SK-N-MC (cell line): ENCODE results near the gene FNDC3B.

Experiments
- DNase-seq: peaks from one replicate; pipeline ENCODE4 v3.0.0-alpha.2; 2011; ENCODE audit warnings: low read depth, low spot score
- H3K27ac ChIP-seq: fragments of 200-600 bp; sonication (generic); 2 replicates; pipeline ENCODE4 v1.5.1; 2016; ENCODE audit warnings: mixed run types
- H3K36me3 ChIP-seq: fragments of 200-600 bp; sonication (generic); 2 replicates; pipeline ENCODE4 v1.6.1; 2017; ENCODE audit warnings: antibody characterized with exemption, low read length, mixed read lengths; ENCODE audit not compliant: insufficient read depth
- H3K4me3 ChIP-seq: fragments of 200-600 bp; sonication (generic); 2 replicates; pipeline ENCODE4 v1.5.1; 2016
- H3K9ac ChIP-seq: fragments of 200-600 bp; sonication (generic); 2 replicates; pipeline ENCODE4 v1.8.0; 2017; ENCODE audit warnings: mixed run types, mixed read lengths; ENCODE audit not compliant: insufficient read length
- H3K9me3 ChIP-seq: fragments of 200-600 bp; sonication (generic); 2 replicates; pipeline ENCODE4 v1.6.1; 2017; ENCODE audit warnings: low read depth, mild to moderate bottlenecking, antibody characterized with exemption, low read length, moderate library complexity, mixed read lengths
- EZH2 ChIP-seq: fragments of 200-600 bp; sonication (generic); IDR thresholded peaks from one replicate; pipeline ENCODE4 v1.6.1; 2017; ENCODE audit warnings: antibody characterized with exemption
- FOXP2 ChIP-seq: optimal IDR thresholded peaks from 2 replicates; pipeline ENCODE3; 2011; ENCODE audit warnings: mild to moderate bottlenecking, moderate library complexity; ENCODE audit not compliant: insufficient read depth; ENCODE audit errors: extremely low read length, control extremely low read depth
- POLR2AphosphoS5 ChIP-seq: IDR thresholded peaks from 2 replicates; pipeline ENCODE4 v1.6.1; 2012; ENCODE audit warnings: mild to moderate bottlenecking, low read depth, low read length, borderline replicate concordance

The FNDC3B gene

DNA sequence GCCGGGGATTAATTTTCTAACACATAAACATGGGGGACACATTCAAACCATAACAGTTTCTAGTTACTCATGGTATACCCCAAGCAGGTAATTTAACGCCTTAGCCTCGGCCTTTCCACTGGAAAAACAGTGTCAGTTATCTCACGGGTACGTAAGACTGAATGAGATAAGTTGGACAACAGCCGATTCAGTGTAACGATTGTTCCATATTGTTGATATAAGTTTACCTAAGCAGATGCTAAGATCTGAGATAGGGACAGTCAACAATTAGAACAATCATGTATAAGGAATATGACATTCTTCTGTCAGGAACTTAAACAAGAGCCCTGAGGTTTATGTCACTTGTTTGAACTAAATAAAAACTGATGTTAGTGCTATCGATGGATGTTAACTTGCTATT is 278.1 kb downstream of the FNDC3B start:
- no peak for DNase-seq

GRCh38 chr3:172317984-172318383 is 278.6 kb downstream of the FNDC3B start:
- peak overlapping the region; percentile 28 for H3K9ac ChIP-seq

More for the DNA sequence above, 278.1 kb downstream of the FNDC3B start:
- Histone ChIP-seq H3K9me3 (no peaks in the 10 kb centered on the region), H3K4me3 (no peak overlapping the region), H3K9ac (peak overlapping the region; percentile 28), H3K27ac (peak overlapping the region; percentile 27; the same call in 1 of the 2 replicates), H3K36me3 (peaks cover 15% of the 10 kb centered on the region; the same call in 1 of the 2 replicates)
- no peak for TF ChIP-seq EZH2
- no peak for TF ChIP-seq FOXP2
- TF ChIP-seq POLR2AphosphoS5: no peak

DNA sequence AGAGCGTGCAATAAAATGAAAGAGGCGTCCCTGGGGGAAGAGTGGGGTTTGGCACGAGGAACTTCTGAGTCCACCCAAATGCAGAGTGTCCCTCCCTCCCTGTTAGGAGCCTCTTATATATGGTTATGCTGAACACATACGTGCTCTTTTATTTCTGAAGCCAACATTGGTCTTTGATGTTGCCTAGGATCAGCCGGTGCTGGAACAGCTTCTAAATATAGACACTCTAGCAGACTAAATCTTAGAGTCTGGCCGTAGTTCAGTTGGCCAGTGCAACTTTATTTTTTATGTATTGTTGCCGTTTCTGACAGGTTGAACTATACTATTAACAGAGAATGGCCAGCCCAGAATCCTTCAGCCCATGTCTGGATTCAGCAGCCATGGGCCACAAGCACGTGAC is 280.2 kb downstream of the FNDC3B start:
- no peaks in the 10 kb centered on the region for H3K9me3 ChIP-seq
- H3K9ac ChIP-seq: no peak overlapping the region
- no peak overlapping the region for H3K27ac ChIP-seq
- H3K4me3 ChIP-seq: no peak overlapping the region
- DNase-seq: no peak
- peaks cover 10% of the 10 kb centered on the region for H3K36me3 ChIP-seq
- no peak for TF ChIP-seq FOXP2
- no peak for TF ChIP-seq POLR2AphosphoS5
- no peak for TF ChIP-seq EZH2

More at GRCh38 chr3:172317984-172318383, 278.6 kb downstream of the FNDC3B start:
- no peaks in the 10 kb centered on the region for H3K9me3 ChIP-seq
- peak overlapping the region; percentile 27; the same call in 1 of the 2 replicates for H3K27ac ChIP-seq
- H3K36me3 ChIP-seq: peaks cover 15% of the 10 kb centered on the region; the same call in 1 of the 2 replicates
- TF ChIP-seq EZH2: no peak
- TF ChIP-seq FOXP2: no peak
- no peak for TF ChIP-seq POLR2AphosphoS5
- DNase-seq: peak; percentile 24
- 0 out of 2 replicates have a peak overlapping the region, but pooled peaks have one; percentile 5 for H3K4me3 ChIP-seq

- Histone ChIP-seq H3K9me3 (no peaks in the 10 kb centered on the region), H3K9ac (no peak overlapping the region), H3K27ac (no peak overlapping the region), H3K36me3 (peaks cover 6% of the 10 kb centered on the region; the same call in 1 of the 2 replicates), H3K4me3 (no peak overlapping the region)
- no peak for TF ChIP-seq POLR2AphosphoS5
- DNase-seq: no peak
Measured at GRCh38 chr3:172320468-172320867, 281.1 kb downstream of the FNDC3B start.

- Histone ChIP-seq H3K9ac (no peak overlapping the region), H3K4me3 (no peak overlapping the region), H3K9me3 (no peaks in the 10 kb centered on the region), H3K36me3 (peaks cover 4% of the 10 kb centered on the region; the same call in 1 of the 2 replicates), H3K27ac (no peak overlapping the region)
- no peak for TF ChIP-seq EZH2
- no peak for TF ChIP-seq POLR2AphosphoS5
- no peak for TF ChIP-seq FOXP2
- no peak for DNase-seq
Measured at GRCh38 chr3:172321035-172321434, 281.7 kb downstream of the FNDC3B start.

DNA sequence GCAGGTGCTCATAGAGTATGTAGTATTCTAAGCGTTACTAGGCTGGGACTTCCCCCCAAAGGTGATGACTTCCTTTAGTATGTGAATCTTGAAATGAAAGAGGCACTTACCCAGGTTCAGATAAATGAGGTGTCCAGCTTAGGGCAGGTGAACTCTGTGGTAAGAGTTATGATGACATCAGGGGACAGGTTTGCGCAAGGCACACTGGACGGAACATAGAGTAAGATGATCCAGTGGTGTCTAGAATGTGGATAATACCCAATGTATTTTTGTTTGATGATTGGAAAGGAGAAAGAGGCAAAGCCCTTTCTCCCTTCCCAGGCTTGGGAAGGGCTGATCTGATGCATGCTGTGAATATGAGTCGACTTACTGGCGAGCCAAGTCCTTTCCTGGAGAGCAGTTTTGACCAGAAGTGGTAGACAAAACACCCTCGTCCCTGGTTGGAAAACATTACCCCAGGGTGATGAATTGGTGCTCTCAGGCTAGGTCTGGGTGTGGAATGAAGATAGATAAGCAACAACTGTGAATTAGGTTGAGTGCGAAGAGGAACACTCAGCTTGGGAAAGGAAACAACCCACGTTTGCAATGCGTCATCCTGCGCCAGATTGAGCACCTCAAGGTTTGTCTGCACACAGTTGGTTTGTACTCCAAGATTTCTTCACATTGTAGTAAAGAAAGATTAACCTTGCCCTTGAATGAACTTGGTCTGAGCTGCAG is 284.7 kb downstream of the FNDC3B start:
- Histone ChIP-seq H3K9ac (no peak overlapping the region), H3K4me3 (no peak overlapping the region), H3K9me3 (no peaks in the 10 kb centered on the region), H3K36me3 (peaks cover 4% of the 10 kb centered on the region; the same call in 1 of the 2 replicates), H3K27ac (no peak overlapping the region)
- no peak for DNase-seq
- TF ChIP-seq FOXP2 (no peak), EZH2 (no peak), POLR2AphosphoS5 (no peak)

DNA sequence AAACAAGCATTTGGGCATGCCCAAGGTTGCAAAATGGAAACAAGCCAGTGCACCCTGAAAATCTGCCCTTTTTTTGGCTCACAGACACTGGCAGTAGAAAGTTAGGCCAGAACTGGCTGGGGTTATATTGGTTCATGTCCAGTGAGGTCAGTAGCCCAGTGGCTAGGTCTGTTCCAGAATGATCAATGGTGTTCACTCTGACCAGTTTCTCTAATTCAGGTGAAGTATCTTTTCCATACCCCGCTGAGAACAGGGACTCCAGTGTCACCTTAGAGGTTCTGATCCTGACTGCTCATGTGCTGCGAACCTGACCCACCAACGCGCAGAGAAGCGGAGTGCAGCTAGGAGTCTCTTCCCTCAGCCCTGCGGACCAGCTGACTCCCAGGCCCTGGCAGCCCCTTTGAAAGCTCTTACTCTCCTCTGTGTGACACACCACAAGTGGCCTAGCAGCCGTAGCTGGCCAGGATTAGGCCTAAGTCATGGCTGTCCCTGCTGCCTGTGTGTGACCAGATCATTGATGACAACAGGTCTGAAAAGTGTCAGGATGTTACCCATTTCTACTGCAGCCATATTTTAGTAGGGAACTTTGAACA is 285.3 kb downstream of the FNDC3B start:
- no peaks in the 10 kb centered on the region for H3K9me3 ChIP-seq
- TF ChIP-seq EZH2: no peak
- no peak for TF ChIP-seq POLR2AphosphoS5
- TF ChIP-seq FOXP2: no peak
- H3K9ac ChIP-seq: no peak overlapping the region
- no peak overlapping the region for H3K4me3 ChIP-seq
- peaks cover 10% of the 10 kb centered on the region; the same call in 1 of the 2 replicates for H3K36me3 ChIP-seq
- DNase-seq: no peak
- no peak overlapping the region for H3K27ac ChIP-seq

DNA sequence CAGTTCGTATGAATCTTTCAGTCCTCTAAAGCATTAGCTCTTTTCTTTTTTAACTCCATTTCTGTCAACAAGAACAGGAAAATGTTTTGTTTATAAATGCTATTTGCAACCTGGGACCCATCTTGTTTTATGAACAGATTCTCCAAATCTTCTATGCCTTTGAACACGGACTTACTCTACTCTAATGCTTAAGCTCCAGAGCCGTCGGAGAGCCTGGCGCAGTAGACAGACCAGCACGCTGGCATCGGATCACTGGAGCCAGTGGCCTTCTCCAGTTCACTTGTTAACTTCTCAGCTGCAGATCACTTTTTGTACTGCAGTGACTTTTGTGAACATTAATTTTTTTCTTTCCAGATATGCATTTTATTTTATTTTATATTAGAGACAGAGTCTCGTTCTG is 286.1 kb downstream of the FNDC3B start:
- Histone ChIP-seq H3K4me3 (no peak overlapping the region), H3K9ac (no peak overlapping the region), H3K9me3 (no peaks in the 10 kb centered on the region), H3K27ac (no peak overlapping the region), H3K36me3 (peaks cover 18% of the 10 kb centered on the region; the same call in 1 of the 2 replicates)
- no peak for DNase-seq
- TF ChIP-seq EZH2 (no peak), FOXP2 (no peak), POLR2AphosphoS5 (no peak)
